SKM-1 (cell line): Measurements from ENCODE around the gene C12orf56.
A peak's percentile ranks its signal among the peaks of the same experiment; 100 is the strongest.
"Not testable (repeated sequence)": the region's sequence is repeated elsewhere in the genome, so short reads cannot be mapped to it uniquely, and the experiment has no call there.

Source experiments
- DNase-seq: peaks from one replicate; lab custom pipeline; 2025; ENCODE audit not compliant: unreplicated experiment; lab: John Stamatoyannopoulos, UW

The C12orf56 gene

GRCh38 chr12:64240781-64241180 lies 149.8 kb downstream of the C12orf56 start:
- DNase-seq: no peak

GRCh38 chr12:64237382-64237781 lies 153.2 kb downstream of the C12orf56 start:
- no peak for DNase-seq

GRCh38 chr12:64236549-64236948 lies 154.0 kb downstream of the C12orf56 start:
- no peak for DNase-seq

- no peak for DNase-seq
Measured at GRCh38 chr12:64232196-64232595, 158.4 kb downstream of the C12orf56 start.

DNA sequence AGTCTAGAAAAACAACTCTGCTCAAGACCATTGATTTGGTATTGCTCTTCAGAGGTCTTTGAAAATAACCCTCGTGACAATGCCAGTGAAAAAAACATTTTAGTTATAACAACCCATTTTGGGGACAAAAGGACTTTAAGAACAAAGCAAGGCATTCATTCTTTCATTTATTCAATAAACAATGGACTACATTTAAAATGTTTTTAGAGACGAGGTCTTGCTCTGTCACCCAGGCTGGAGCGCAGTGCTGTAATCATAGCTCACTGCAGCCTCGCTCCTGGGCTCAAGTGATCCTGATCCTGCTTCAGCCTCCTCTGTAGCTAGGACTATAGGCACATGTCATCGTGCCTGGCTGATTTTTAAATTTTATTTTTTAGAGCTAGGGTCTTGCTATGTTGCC lies 160.8 kb downstream of the C12orf56 start:
- no peak for DNase-seq

GRCh38 chr12:64229240-64229639 lies 161.3 kb downstream of the C12orf56 start:
- no peak for DNase-seq

GRCh38 chr12:64225626-64226025 lies 164.9 kb downstream of the C12orf56 start:
- DNase-seq: no peak

DNA sequence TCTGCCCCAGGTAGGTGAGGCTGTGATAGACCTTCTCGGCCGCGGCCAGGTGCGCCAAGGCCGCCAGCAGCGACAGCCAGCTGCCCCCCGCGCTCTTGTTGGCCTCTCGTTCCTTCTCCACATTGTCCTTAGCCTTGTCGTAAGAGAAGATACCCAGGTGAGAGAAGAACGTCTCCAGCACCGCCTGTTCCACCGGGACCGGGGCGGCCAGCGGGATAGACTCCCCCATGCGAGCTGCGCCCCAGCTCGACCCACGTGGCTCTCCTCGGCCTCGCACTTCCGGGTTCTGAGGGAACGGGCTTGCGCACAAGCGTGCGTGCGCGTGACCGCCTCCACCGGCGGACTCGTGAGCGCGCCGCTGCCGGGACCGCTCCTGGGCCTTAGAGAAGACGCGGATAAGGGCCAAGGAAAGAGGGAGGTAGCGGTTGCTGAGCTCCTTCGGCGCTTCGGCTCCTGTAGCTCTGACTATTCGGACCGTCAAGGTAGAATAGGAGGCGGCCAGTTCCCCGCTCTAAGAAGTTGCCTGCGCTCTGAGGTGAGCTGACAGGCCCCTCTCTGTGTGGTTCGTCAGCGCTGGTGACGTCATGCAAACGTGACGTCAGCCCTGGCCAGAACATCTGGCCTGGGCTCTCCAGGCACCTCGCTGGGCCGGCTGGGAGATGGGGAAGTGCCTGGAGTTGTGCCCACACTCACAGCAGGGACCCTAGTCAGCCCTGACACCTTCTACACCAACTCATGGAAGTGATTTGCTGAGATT lies 168.4 kb downstream of the C12orf56 start, which contains the start of gene KICS2:
KICS2 (minus strand) TSS at position 288 of the 757 bp plus-strand sequence; CDS start at position 229, 59 bp downstream.
- peak; percentile 27 for DNase-seq

DNA sequence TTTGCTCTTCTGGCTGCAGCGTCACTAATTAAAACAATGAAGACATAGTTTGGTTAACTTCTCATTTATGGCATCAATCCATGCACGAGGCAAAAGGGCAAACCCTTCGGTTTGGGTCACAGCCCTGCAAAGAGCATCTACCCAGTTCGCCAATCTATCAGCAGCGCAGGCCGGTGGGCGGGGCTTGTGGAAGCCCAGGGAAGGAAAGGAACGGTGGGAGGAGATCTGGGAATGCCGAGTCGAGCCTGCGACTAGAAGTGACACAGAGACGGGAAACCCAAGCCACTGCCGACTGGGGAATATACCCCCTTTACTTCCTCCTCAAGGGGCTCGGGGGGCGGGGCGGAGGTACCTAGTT lies 168.9 kb downstream of the C12orf56 start:
- no peak for DNase-seq

DNA sequence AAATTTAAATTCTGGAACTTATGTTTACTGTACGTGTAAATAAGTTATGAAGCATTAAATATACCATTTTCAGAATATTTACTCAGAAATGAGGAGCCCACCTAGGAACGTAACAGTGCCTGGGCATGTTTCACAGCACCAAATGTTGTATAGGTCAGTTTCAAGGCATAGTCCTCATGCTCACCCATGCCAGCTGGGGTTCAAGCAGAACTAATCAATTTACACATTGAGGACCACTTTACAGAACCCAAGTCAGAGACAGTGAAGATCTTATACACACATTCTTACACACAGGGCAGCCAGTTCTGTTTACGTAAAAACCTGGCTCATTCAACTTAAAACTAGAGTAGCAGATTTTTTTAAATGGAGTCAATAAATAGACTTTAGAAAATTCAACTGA lies 170.5 kb downstream of the C12orf56 start:
- no peak for DNase-seq

DNA sequence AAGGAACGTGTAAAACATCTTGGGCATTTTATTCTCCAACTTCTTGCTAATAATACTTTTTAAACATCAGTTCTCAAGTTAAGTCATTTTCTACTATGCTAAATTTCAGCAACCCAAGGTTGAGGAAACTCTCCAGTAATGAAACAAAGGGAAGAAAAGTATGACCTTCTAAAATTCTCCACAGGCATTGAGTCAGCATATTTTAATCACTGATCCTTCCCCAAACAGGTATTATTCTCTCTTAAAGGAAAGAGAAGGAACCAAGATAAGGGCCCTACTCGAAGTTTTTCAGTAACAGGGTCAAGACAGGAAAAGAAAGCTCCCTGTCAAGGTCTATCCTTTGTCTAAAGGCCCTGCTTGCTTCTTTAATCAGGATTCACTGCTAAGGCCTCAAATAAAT lies 171.4 kb downstream of the C12orf56 start:
- no peak for DNase-seq

DNA sequence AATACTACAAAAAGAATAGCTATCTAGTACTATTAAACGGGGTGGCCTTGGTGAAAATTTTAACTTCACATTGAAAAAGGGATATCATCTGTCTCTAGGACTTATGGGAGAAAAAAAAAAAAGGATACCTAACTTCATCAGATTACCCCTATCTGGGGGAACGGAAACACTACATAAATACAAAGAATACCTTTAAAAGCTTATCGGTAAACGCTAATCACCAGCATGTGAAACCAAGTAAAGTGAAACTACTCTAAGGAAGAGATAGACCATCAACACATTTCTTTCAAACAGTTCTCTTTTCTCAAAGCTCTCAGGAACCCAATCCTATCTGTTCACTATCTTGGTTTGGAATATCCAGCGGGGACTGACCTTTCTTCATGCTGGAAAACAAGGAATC lies 172.0 kb downstream of the C12orf56 start:
- no peak for DNase-seq

DNA sequence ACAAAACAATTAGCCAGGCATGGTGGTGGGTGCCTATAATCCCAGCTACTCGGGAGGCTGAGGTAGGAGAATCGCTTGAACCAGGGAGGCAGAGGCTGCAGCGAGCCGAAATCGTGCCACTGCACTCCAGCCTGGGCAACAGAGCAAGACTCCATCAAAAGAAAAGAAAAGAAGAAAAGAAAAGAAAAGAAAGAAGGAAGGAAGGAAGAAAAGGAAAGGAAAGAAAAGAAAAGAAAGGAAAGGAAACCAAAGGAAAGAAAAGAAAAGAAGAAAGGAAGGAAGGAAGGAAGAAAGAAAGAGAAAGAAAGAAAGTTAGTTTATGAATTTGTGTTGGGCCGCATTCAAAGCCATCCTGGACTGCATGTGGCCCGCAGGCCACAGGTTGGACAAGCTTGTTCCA lies 172.9 kb downstream of the C12orf56 start:
- DNase-seq: not testable (repeated sequence)

- no peak for DNase-seq
Measured at GRCh38 chr12:64216239-64216638, 174.3 kb downstream of the C12orf56 start.
